SKM-1 (cell line): ENCODE data around the gene NOS3.
"Not testable (repeated sequence)": the region's sequence is repeated elsewhere in the genome, so short reads cannot be mapped to it uniquely, and the experiment has no call there.

Experiments used
- DNase-seq: peaks from one replicate; lab custom pipeline; 2025; ENCODE audit not compliant: unreplicated experiment; lab: John Stamatoyannopoulos, UW

Gene NOS3

GRCh38 chr7:151032936-151033863, 42.4 kb downstream of the NOS3 start:
- DNase-seq = no peak

GRCh38 chr7:151033864-151034249, 43.0 kb downstream of the NOS3 start:
- no peak for DNase-seq

GRCh38 chr7:151034312-151035025, 43.7 kb downstream of the NOS3 start:
- DNase-seq = no peak

- DNase-seq = no peak
Observed at GRCh38 chr7:151035026-151035717, 44.4 kb downstream of the NOS3 start.

- DNase-seq = no peak
Observed at GRCh38 chr7:151035902-151036301, 45.1 kb downstream of the NOS3 start.

GRCh38 chr7:151038951-151039849, 48.4 kb downstream of the NOS3 start:
- DNase-seq = peak; percentile 6

- DNase-seq = no peak
Observed at GRCh38 chr7:151039850-151040548, 49.2 kb downstream of the NOS3 start.

- no peak for DNase-seq
Observed at GRCh38 chr7:151040616-151041375, 50.0 kb downstream of the NOS3 start.

- not testable (repeated sequence) for DNase-seq
Observed at GRCh38 chr7:151043449-151043848, 52.6 kb downstream of the NOS3 start.

GRCh38 chr7:151043959-151044358, 53.1 kb downstream of the NOS3 start:
- DNase-seq = no peak

- no peak for DNase-seq
Observed at GRCh38 chr7:151045262-151045661, 54.4 kb downstream of the NOS3 start.

GRCh38 chr7:151045967-151046366, 55.1 kb downstream of the NOS3 start:
- DNase-seq = no peak

GRCh38 chr7:151046603-151047573, 56.1 kb downstream of the NOS3 start:
- DNase-seq = no peak

- no peak for DNase-seq
Observed at GRCh38 chr7:151047976-151048815, 57.4 kb downstream of the NOS3 start, which contains the start of gene ASIC3. Gene ASIC3 (plus strand): TSS chr7:151048531. CDS start chr7:151048886, 355 bp downstream.

GRCh38 chr7:151048911-151049463, 58.2 kb downstream of the NOS3 start:
- DNase-seq = no peak

- DNase-seq = no peak
Observed at GRCh38 chr7:151051108-151051507, 60.3 kb downstream of the NOS3 start.

GRCh38 chr7:151053096-151053495, 62.3 kb downstream of the NOS3 start:
- peak; percentile 1 for DNase-seq
